ENCODE results near the gene TMEM131. TPM values are rescaled to one million over a fixed set of nuclear protein-coding genes. Genes with fewer than 3 reads are reported as not detected.

Gene TMEM131
- total RNA-seq, 1 donor from 2014 or later: 31.7 TPM

GRCh38 chr2:97935719-97936161 lies 60.0 kb downstream of the TMEM131 start:
- Mint-ChIP-seq H3K36me3 (ENCODE audit: low read depth, unreplicated experiment) (no peaks in the 10 kb centered on the region), H3K9me3 (ENCODE audit: unreplicated experiment) (no peaks in the 10 kb centered on the region), H3K27ac (ENCODE audit: unreplicated experiment) (no peak overlapping the region), H3K27me3 (ENCODE audit: unreplicated experiment) (no peaks in the 10 kb centered on the region), H3K4me1 (ENCODE audit: unreplicated experiment) (peaks cover 16% of the 10 kb centered on the region), H3K4me3 (ENCODE audit: unreplicated experiment) (no peak overlapping the region)
- TF ChIP-seq CTCF (IDR thresholded peaks at IDR 0.05; ENCODE audit: unreplicated experiment): no peak
- no peak for DNase-seq (ENCODE audit: low spot score)

DNA sequence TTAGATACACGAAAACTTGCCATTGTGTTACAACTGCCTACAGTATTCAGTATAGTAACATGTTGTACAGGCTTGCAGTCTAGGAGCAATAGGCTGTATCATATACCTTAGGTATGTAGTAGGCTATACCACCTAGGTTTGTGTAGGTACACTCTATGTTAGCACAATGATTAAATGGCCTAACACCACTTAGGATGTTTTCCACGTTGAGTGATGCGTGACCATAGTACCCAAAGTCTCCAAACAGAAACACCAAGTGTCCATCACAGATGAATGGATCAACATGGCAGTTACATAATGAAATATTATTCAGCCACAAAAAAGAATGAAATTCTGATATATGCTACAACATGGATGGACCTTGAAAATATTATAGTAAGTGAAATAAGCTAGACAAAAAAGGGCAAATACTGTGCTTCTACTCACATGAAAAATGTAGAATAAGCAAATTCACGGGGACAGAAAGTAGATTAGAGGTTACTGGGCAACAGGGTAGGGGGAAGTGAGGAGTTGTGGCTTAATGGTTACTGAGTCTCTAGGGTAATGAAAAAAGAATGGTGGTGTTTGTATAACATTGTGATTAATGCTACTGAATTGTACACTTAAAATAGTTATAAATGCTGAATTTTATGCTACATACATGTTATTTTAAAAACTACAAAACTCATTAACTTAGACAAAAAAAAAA lies 62.6 kb downstream of the TMEM131 start:
- H3K36me3 Mint-ChIP-seq (ENCODE audit: low read depth, unreplicated experiment): no peaks in the 10 kb centered on the region
- peaks cover 28% of the 10 kb centered on the region for H3K4me1 Mint-ChIP-seq (ENCODE audit: unreplicated experiment)
- no peak overlapping the region for H3K4me3 Mint-ChIP-seq (ENCODE audit: unreplicated experiment)
- no peak for TF ChIP-seq CTCF (IDR thresholded peaks at IDR 0.05; ENCODE audit: unreplicated experiment)
- H3K9me3 Mint-ChIP-seq (ENCODE audit: unreplicated experiment): no peaks in the 10 kb centered on the region
- no peaks in the 10 kb centered on the region for H3K27me3 Mint-ChIP-seq (ENCODE audit: unreplicated experiment)
- no peak for DNase-seq (ENCODE audit: low spot score)
- H3K27ac Mint-ChIP-seq (ENCODE audit: unreplicated experiment): no peak overlapping the region

DNA sequence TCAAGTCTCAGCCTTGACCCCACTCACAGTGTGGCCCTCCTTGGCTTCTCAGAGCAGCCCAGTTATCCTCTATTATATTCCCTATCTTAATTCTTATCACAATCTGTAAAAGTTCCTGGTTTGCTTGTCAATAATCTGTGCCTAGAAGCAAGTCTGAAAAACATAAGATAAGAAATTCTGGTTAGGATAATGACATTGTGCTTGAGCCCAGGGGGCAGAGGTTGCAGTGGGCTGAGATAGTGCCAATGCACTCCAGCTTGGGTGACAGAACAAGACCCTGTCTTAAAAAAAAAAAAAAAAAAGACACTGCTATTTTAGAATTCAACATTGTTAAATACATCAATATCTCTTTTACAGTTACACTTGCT lies 63.9 kb downstream of the TMEM131 start:
- Mint-ChIP-seq H3K9me3 (ENCODE audit: unreplicated experiment) (no peaks in the 10 kb centered on the region), H3K4me3 (ENCODE audit: unreplicated experiment) (no peak overlapping the region), H3K4me1 (ENCODE audit: unreplicated experiment) (peaks cover 28% of the 10 kb centered on the region), H3K27me3 (ENCODE audit: unreplicated experiment) (no peaks in the 10 kb centered on the region), H3K27ac (ENCODE audit: unreplicated experiment) (no peak overlapping the region), H3K36me3 (ENCODE audit: low read depth, unreplicated experiment) (no peaks in the 10 kb centered on the region)
- no peak for DNase-seq (ENCODE audit: low spot score)
- TF ChIP-seq CTCF (IDR thresholded peaks at IDR 0.05; ENCODE audit: unreplicated experiment): no peak

GRCh38 chr2:97931118-97931857 lies 64.5 kb downstream of the TMEM131 start:
- H3K27me3 Mint-ChIP-seq (ENCODE audit: unreplicated experiment): no peaks in the 10 kb centered on the region
- no peak for DNase-seq (ENCODE audit: low spot score)
- H3K9me3 Mint-ChIP-seq (ENCODE audit: unreplicated experiment): no peaks in the 10 kb centered on the region
- H3K4me3 Mint-ChIP-seq (ENCODE audit: unreplicated experiment): no peak overlapping the region
- TF ChIP-seq CTCF (IDR thresholded peaks at IDR 0.05; ENCODE audit: unreplicated experiment): no peak
- H3K36me3 Mint-ChIP-seq (ENCODE audit: low read depth, unreplicated experiment): no peaks in the 10 kb centered on the region
- H3K27ac Mint-ChIP-seq (ENCODE audit: unreplicated experiment): no peak overlapping the region
- peaks cover 24% of the 10 kb centered on the region for H3K4me1 Mint-ChIP-seq (ENCODE audit: unreplicated experiment)

- Mint-ChIP-seq H3K9me3 (ENCODE audit: unreplicated experiment) (no peaks in the 10 kb centered on the region), H3K27me3 (ENCODE audit: unreplicated experiment) (no peaks in the 10 kb centered on the region), H3K36me3 (ENCODE audit: low read depth, unreplicated experiment) (no peaks in the 10 kb centered on the region)
Observed at GRCh38 chr2:97928591-97928990, 67.2 kb downstream of the TMEM131 start.

More at GRCh38 chr2:97928591-97928990, 67.2 kb downstream of the TMEM131 start:
- Mint-ChIP-seq H3K27ac (ENCODE audit: unreplicated experiment) (no peak overlapping the region), H3K4me3 (ENCODE audit: unreplicated experiment) (no peak overlapping the region), H3K4me1 (ENCODE audit: unreplicated experiment) (peaks cover 12% of the 10 kb centered on the region)
- no peak for TF ChIP-seq CTCF (IDR thresholded peaks at IDR 0.05; ENCODE audit: unreplicated experiment)
- DNase-seq (ENCODE audit: low spot score): no peak
